HG02852 (cell line): ENCODE results near the gene HECTD4.
"Not testable (repeated sequence)": the region's sequence is repeated elsewhere in the genome, so short reads cannot be mapped to it uniquely, and the experiment has no call there.

Source experiments
- ATAC-seq: cut with Tn5 transposase; IDR thresholded peaks from one replicate; pipeline ENCODE4 v1.9.1; 2021; ENCODE audit warnings: mild to moderate bottlenecking, moderate library complexity; ENCODE audit not compliant: unreplicated experiment

HECTD4 gene

GRCh38 chr12:112359290-112359689 lies 22.9 kb downstream of the HECTD4 start:
- ATAC-seq, result no peak

GRCh38 chr12:112357214-112357613 lies 25.0 kb downstream of the HECTD4 start:
- ATAC-seq, result no peak

- no peak for ATAC-seq
Observed at GRCh38 chr12:112354399-112354798, 27.8 kb downstream of the HECTD4 start.

GRCh38 chr12:112353393-112353792 lies 28.8 kb downstream of the HECTD4 start:
- ATAC-seq, result no peak

- ATAC-seq, result no peak
Observed at GRCh38 chr12:112352921-112353320, 29.3 kb downstream of the HECTD4 start.

- ATAC-seq, result no peak
Observed at GRCh38 chr12:112350593-112351592, 31.3 kb downstream of the HECTD4 start.

- ATAC-seq, result no peak
Observed at GRCh38 chr12:112349431-112349830, 32.8 kb downstream of the HECTD4 start.

GRCh38 chr12:112348926-112349325 lies 33.3 kb downstream of the HECTD4 start:
- not testable (repeated sequence) for ATAC-seq

- ATAC-seq, result no peak
Observed at GRCh38 chr12:112347581-112347982, 34.6 kb downstream of the HECTD4 start.

GRCh38 chr12:112346194-112346593 lies 36.0 kb downstream of the HECTD4 start:
- ATAC-seq, result no peak

GRCh38 chr12:112344220-112344619 lies 38.0 kb downstream of the HECTD4 start:
- no peak for ATAC-seq

- ATAC-seq, result no peak
Observed at GRCh38 chr12:112342587-112342986, 39.6 kb downstream of the HECTD4 start.

GRCh38 chr12:112341046-112341825 lies 41.0 kb downstream of the HECTD4 start:
- no peak for ATAC-seq

- ATAC-seq, result no peak
Observed at GRCh38 chr12:112340230-112340629, 42.0 kb downstream of the HECTD4 start.

- ATAC-seq, result not testable (repeated sequence)
Observed at GRCh38 chr12:112334999-112335398, 47.2 kb downstream of the HECTD4 start.

GRCh38 chr12:112333019-112333418 lies 49.2 kb downstream of the HECTD4 start:
- no peak for ATAC-seq

GRCh38 chr12:112331886-112332285 lies 50.3 kb downstream of the HECTD4 start:
- no peak for ATAC-seq

- no peak for ATAC-seq
Observed at GRCh38 chr12:112330706-112331105, 51.5 kb downstream of the HECTD4 start.

- ATAC-seq, result no peak
Observed at GRCh38 chr12:112328456-112329124, 53.6 kb downstream of the HECTD4 start.

- ATAC-seq, result no peak
Observed at GRCh38 chr12:112327209-112327938, 54.9 kb downstream of the HECTD4 start.
